Activated naive CD8-positive, alpha-beta T cell (primary cell): Measurements from ENCODE around the gene POMT2.
"Not testable (repeated sequence)": the region's sequence is repeated elsewhere in the genome, so short reads cannot be mapped to it uniquely, and the experiment has no call there.

ENCODE experiments used
- H3K27ac Mint-ChIP-seq: one replicate; pipeline ENCODE4 v1.8.0; 2021; ENCODE audit warnings: mixed read lengths
- H3K27me3 Mint-ChIP-seq: one replicate; pipeline ENCODE4 v1.8.0; 2021; ENCODE audit warnings: mixed read lengths
- H3K36me3 Mint-ChIP-seq: one replicate; pipeline ENCODE4 v1.8.0; 2021; ENCODE audit warnings: mixed read lengths
- H3K4me1 Mint-ChIP-seq: one replicate; pipeline ENCODE4 v1.8.0; 2021; ENCODE audit warnings: low read depth, mixed read lengths
- H3K4me3 Mint-ChIP-seq: one replicate; pipeline ENCODE4 v1.8.0; 2021; ENCODE audit warnings: mild to moderate bottlenecking, mixed read lengths
- H3K9me3 Mint-ChIP-seq: one replicate; pipeline ENCODE4 v1.8.0; 2021; ENCODE audit warnings: low read depth, mixed read lengths

POMT2 gene

GRCh38 chr14:77290705-77291104 lies 30.0 kb downstream of the POMT2 start:
- Mint-ChIP-seq H3K4me1 (no peaks in the 10 kb centered on the region), H3K27ac (no peak overlapping the region), H3K9me3 (no peaks in the 10 kb centered on the region), H3K4me3 (no peak overlapping the region), H3K27me3 (no peaks in the 10 kb centered on the region), H3K36me3 (peaks cover 20% of the 10 kb centered on the region)

GRCh38 chr14:77286576-77286975 lies 34.1 kb downstream of the POMT2 start:
- Mint-ChIP-seq H3K4me3 (no peak overlapping the region), H3K36me3 (peaks cover 25% of the 10 kb centered on the region), H3K9me3 (no peaks in the 10 kb centered on the region), H3K4me1 (no peaks in the 10 kb centered on the region), H3K27ac (no peak overlapping the region), H3K27me3 (no peaks in the 10 kb centered on the region)

DNA sequence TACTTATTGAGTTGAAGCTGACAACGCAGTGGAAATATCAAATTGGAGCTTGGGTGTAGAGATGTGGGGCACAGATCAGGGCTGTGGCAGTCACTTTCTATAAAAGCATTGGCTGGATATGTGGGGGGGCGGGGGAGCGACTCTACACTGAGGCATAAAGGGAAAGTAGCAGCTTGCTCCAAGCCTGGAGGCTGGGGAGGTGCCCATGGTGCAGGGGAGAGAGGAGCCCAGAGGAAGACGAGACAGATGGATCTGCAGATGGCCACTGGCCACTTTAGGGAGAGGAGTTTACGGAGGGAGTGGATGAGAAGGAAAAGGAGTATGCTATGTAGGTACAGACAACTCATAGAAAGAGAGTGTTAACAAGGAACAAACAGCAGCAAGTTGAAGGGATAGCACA lies 36.2 kb downstream of the POMT2 start:
- Mint-ChIP-seq H3K36me3 (peaks cover 22% of the 10 kb centered on the region), H3K9me3 (no peaks in the 10 kb centered on the region), H3K4me3 (no peak overlapping the region), H3K27me3 (no peaks in the 10 kb centered on the region), H3K27ac (no peak overlapping the region), H3K4me1 (no peaks in the 10 kb centered on the region)

DNA sequence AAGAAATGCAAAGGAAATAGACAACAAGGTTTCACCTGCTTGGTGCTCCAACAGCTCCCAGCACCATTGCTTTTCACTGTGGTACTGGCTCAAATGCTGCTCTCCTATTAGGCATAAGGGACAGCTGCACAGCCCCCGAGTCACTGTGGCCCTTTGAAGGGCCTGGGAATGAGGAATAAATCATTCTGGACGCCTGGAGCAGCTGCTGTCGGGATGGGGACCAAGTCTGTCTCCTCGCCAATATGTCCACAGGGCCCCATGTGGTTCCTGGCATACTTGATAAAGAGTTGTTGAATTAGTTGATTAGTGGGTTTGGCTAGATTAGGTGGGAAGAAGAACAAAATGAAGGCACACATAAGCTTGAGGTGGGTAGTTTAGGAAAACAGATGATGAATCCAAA lies 36.6 kb downstream of the POMT2 start:
- H3K36me3 Mint-ChIP-seq = peaks cover 22% of the 10 kb centered on the region
- H3K9me3 Mint-ChIP-seq = no peaks in the 10 kb centered on the region
- H3K27ac Mint-ChIP-seq = no peak overlapping the region
- no peak overlapping the region for H3K4me3 Mint-ChIP-seq
- H3K4me1 Mint-ChIP-seq = no peaks in the 10 kb centered on the region
- H3K27me3 Mint-ChIP-seq = no peaks in the 10 kb centered on the region

GRCh38 chr14:77281852-77282410 lies 38.8 kb downstream of the POMT2 start:
- no peaks in the 10 kb centered on the region for H3K27me3 Mint-ChIP-seq

DNA sequence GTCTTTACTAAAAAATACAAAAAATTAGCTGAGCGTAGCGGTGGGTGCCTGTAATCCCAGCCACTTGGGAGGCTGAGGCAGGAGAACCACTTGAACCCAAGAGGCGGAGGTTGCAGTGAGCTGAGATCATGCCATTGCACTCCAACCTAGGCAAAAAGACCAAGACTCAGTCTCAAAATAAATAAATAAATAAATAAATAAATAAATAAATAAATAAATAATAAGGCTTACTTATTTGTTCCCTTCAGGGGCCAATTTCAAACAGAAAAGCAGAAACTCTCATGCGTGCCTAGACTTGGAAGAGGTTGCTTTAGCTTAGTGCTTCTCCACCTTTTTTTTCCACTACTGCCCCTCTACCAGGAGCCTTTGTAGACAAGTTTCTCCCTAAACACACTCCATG lies 39.8 kb downstream of the POMT2 start:
- H3K9me3 Mint-ChIP-seq, H3K4me1 Mint-ChIP-seq, H3K27ac Mint-ChIP-seq, H3K27me3 Mint-ChIP-seq, H3K4me3 Mint-ChIP-seq: not testable (repeated sequence)
- peaks cover 13% of the 10 kb centered on the region for H3K36me3 Mint-ChIP-seq

More at GRCh38 chr14:77281852-77282410, 38.8 kb downstream of the POMT2 start:
- Mint-ChIP-seq H3K36me3 (peaks cover 18% of the 10 kb centered on the region), H3K4me3 (no peak overlapping the region), H3K27ac (no peak overlapping the region), H3K4me1 (no peaks in the 10 kb centered on the region), H3K9me3 (no peaks in the 10 kb centered on the region)

DNA sequence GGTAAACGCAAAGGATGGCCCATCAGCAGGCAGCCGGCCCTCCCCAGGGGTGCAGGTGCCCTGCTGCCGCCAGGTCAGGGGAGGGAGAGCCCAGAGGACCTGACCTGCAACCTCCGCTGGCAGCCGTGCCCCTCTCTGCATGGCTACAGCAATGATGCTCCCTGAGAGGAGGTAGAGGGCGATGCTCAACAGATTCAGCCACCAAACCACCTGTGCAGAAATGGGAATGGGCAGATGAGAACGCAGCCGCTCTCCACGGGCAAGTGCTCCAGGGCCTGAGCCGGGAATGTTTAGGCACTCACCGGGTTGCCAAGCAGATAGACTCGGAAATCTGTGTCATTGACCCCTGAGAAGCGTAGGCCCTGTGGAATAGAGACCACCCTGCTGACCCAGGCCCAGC lies 41.0 kb downstream of the POMT2 start:
- Mint-ChIP-seq H3K4me3 (no peak overlapping the region), H3K36me3 (peaks cover 6% of the 10 kb centered on the region), H3K9me3 (no peaks in the 10 kb centered on the region), H3K27me3 (no peaks in the 10 kb centered on the region), H3K4me1 (no peaks in the 10 kb centered on the region), H3K27ac (no peak overlapping the region)

DNA sequence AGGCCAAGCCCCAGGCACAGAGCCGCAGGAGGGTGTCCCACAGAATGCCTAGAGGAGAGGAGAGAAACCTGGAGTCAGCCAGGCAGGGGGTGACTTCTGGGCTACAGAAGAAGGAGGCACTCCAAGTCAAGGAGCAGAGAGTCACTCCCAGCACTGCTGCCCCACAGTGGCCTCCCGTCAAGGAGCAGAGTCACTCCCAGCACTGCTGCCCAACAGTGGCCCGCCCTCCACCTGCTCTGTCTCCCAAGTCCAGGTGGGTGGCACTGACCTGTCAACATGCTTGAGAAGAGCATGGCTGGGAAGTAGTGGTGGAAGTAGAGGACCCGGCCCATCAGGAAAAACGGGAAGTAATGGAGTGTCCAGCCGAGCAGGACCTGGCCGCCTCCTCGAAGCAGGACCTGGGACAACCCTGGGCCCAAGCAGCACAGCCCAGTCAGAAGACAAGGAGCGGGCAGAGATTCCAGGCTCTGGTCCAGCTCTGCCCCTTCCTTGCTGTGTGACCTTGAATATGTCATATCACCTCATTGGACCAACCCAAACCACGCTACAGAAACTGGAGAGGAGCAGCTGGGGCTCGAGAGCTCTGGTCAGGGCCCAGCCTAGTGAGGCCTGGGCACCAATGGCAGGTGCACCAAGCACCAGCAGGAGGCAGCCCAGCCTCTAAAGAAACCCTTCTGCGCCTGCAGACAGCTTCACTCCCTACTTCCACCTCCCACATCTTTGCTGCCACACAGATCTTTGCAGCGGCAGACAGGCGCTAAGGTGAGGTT lies 42.0 kb downstream of the POMT2 start:
- H3K4me1 Mint-ChIP-seq = no peaks in the 10 kb centered on the region

GRCh38 chr14:77276959-77277358 lies 43.7 kb downstream of the POMT2 start:
- Mint-ChIP-seq H3K27me3 (peaks cover 6% of the 10 kb centered on the region), H3K9me3 (no peaks in the 10 kb centered on the region), H3K4me3 (no peak overlapping the region), H3K4me1 (no peaks in the 10 kb centered on the region), H3K36me3 (no peaks in the 10 kb centered on the region), H3K27ac (no peak overlapping the region)

More for the DNA sequence above, 42.0 kb downstream of the POMT2 start:
- Mint-ChIP-seq H3K36me3 (no peaks in the 10 kb centered on the region), H3K9me3 (no peaks in the 10 kb centered on the region), H3K4me3 (no peak overlapping the region), H3K27me3 (no peaks in the 10 kb centered on the region), H3K27ac (no peak overlapping the region)

GRCh38 chr14:77276295-77276935 lies 44.3 kb downstream of the POMT2 start:
- no peak overlapping the region for H3K4me3 Mint-ChIP-seq
- peaks cover 6% of the 10 kb centered on the region for H3K27me3 Mint-ChIP-seq
- H3K36me3 Mint-ChIP-seq = no peaks in the 10 kb centered on the region
- H3K4me1 Mint-ChIP-seq = no peaks in the 10 kb centered on the region
- H3K9me3 Mint-ChIP-seq = no peaks in the 10 kb centered on the region
- H3K27ac Mint-ChIP-seq = no peak overlapping the region

GRCh38 chr14:77275601-77276017 lies 45.1 kb downstream of the POMT2 start:
- Mint-ChIP-seq H3K9me3 (no peaks in the 10 kb centered on the region), H3K4me3 (no peak overlapping the region), H3K27me3 (peaks cover 8% of the 10 kb centered on the region), H3K4me1 (no peaks in the 10 kb centered on the region), H3K27ac (no peak overlapping the region), H3K36me3 (no peaks in the 10 kb centered on the region)

DNA sequence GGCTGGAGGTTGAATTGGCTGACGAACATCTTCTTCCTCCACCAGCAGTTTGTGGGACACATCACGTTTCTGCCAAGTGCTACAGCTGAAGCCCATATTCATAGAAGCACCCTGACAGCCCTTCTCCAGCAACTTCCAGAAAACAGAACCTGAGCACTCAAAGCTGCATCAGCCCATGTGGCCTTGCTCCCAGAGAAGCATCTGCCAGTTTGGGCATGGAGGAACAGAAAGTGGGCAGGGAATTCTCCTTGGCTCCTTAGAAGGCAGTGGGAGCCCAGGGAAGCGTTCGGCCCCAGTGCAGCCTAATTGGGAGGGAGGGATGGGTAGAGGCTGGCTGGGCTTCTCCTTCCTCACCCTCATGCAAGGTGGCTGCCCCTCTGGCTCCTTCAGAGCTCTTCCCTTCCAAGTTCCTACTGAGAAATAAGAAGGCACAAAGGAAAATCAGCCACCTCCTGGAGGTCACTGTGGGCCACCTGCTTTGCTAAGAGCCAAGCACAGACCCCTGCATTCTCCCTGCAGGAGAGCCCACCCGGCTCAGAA lies 45.6 kb downstream of the POMT2 start:
- Mint-ChIP-seq H3K27me3 (peaks cover 8% of the 10 kb centered on the region), H3K27ac (no peak overlapping the region), H3K4me3 (no peak overlapping the region), H3K36me3 (no peaks in the 10 kb centered on the region), H3K9me3 (no peaks in the 10 kb centered on the region), H3K4me1 (no peaks in the 10 kb centered on the region)

DNA sequence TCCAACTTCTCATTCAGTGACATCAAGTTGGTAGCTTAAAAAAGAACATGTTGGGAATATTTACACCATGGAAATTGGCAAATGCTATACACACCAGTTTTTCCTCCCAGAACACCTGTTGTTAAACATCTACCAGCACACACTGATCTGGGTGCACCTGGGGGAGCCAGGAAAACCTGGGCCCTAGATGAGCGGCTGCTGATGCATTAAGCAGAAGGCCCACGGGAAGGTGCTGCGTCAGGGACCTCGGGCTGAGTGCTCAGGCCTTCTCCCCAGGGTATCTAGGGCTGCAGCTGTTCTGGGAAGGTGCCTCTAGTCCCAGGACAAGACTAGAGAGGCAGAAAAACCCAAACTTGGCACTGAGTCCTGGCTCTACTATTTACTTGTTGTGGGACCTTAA lies 46.9 kb downstream of the POMT2 start:
- Mint-ChIP-seq H3K4me3 (no peak overlapping the region), H3K27me3 (peaks cover 11% of the 10 kb centered on the region), H3K27ac (no peak overlapping the region), H3K9me3 (no peaks in the 10 kb centered on the region), H3K4me1 (peaks cover 2% of the 10 kb centered on the region), H3K36me3 (no peaks in the 10 kb centered on the region)

DNA sequence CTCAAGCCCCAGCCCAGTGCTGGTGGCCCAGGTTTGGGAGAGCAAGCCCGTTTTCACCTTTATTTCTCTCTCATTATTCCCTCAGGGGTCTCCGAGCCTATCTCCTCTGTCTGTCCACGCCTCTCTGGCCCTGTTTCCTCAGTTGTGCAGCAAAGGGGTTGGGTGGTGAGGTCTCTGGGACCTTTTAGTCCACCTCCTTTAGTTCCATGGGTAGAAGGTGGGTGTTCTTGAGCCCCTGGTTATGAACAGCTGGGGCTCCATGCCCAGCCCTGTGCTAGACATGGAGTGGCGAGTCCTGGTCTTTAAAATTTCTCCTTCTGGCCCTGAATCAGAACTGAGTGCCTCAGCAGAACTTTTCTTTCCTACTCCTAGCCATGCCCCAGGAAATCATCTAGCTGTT lies 48.4 kb downstream of the POMT2 start:
- no peak overlapping the region for H3K27ac Mint-ChIP-seq
- H3K4me1 Mint-ChIP-seq = peaks cover 4% of the 10 kb centered on the region
- H3K36me3 Mint-ChIP-seq = no peaks in the 10 kb centered on the region
- H3K27me3 Mint-ChIP-seq = peaks cover 13% of the 10 kb centered on the region
- no peaks in the 10 kb centered on the region for H3K9me3 Mint-ChIP-seq
- no peak overlapping the region for H3K4me3 Mint-ChIP-seq

- Mint-ChIP-seq H3K27me3 (peaks cover 13% of the 10 kb centered on the region), H3K9me3 (no peaks in the 10 kb centered on the region), H3K4me3 (no peak within 1 kb of the TSS), H3K27ac (no peak within 1 kb of the TSS), H3K36me3 (no peaks in the 10 kb centered on the region), H3K4me1 (peaks cover 4% of the 10 kb centered on the region)
These were observed 49.5 kb downstream of the POMT2 start, which contains the start of gene NGB for GRCh38 chr14:77271113-77271710. Gene NGB (minus strand): TSS chr14:77271206. CDS start chr14:77270937, 269 bp downstream.
